HG02798 (cell line): Measurements from ENCODE around the gene JAG1.

ENCODE experiments used
- ATAC-seq: cut with Tn5 transposase; IDR thresholded peaks from one replicate; pipeline ENCODE4 v1.9.1; 2021; ENCODE audit warnings: mild to moderate bottlenecking; ENCODE audit not compliant: unreplicated experiment, poor library complexity

Gene JAG1

GRCh38 chr20:10673842-10674683 is at the start of gene JAG1:
Gene JAG1, minus strand, starts transcription at chr20:10673999. Its CDS starts 469 bp downstream, at chr20:10673530.
- peak; percentile 68 for ATAC-seq

- ATAC-seq, result no peak
Measured at GRCh38 chr20:10721976-10722375, 48.2 kb upstream of the JAG1 start.

GRCh38 chr20:10721137-10721896 is 47.5 kb upstream of the JAG1 start:
- no peak for ATAC-seq

- ATAC-seq, result no peak
Measured at GRCh38 chr20:10720565-10720964, 46.8 kb upstream of the JAG1 start.

GRCh38 chr20:10719740-10720385 is 46.1 kb upstream of the JAG1 start:
- ATAC-seq, result no peak

- no peak for ATAC-seq
Measured at GRCh38 chr20:10718661-10719060, 44.9 kb upstream of the JAG1 start.

- no peak for ATAC-seq
Measured at GRCh38 chr20:10716855-10717254, 43.1 kb upstream of the JAG1 start.

- ATAC-seq, result no peak
Measured at GRCh38 chr20:10715035-10715434, 41.2 kb upstream of the JAG1 start.

GRCh38 chr20:10714236-10714975 is 40.6 kb upstream of the JAG1 start:
- ATAC-seq, result no peak

GRCh38 chr20:10713161-10713560 is 39.4 kb upstream of the JAG1 start:
- no peak for ATAC-seq

- ATAC-seq, result no peak
Measured at GRCh38 chr20:10711903-10712451, 38.2 kb upstream of the JAG1 start.

- ATAC-seq, result no peak
Measured at GRCh38 chr20:10710991-10711775, 37.4 kb upstream of the JAG1 start.

- ATAC-seq, result no peak
Measured at GRCh38 chr20:10709916-10710315, 36.1 kb upstream of the JAG1 start.

GRCh38 chr20:10708351-10709185 is 34.8 kb upstream of the JAG1 start:
- ATAC-seq, result no peak

GRCh38 chr20:10707791-10708190 is 34.0 kb upstream of the JAG1 start:
- no peak for ATAC-seq

GRCh38 chr20:10707068-10707467 is 33.3 kb upstream of the JAG1 start:
- no peak for ATAC-seq

GRCh38 chr20:10706460-10706811 is 32.6 kb upstream of the JAG1 start:
- no peak for ATAC-seq

GRCh38 chr20:10705801-10706459 is 32.1 kb upstream of the JAG1 start:
- ATAC-seq, result no peak
